CD4-positive, CD25-positive, alpha-beta regulatory T cell (primary cell): ENCODE measurements around the gene HBP1. TPM values are rescaled to one million over a fixed set of nuclear protein-coding genes. Genes with fewer than 3 reads are reported as not detected.

Experiments
- ATAC-seq, 2 donors: fragments of 150-1000 bp; cut with Tn5 transposase; one replicate each; pipeline ENCODE4 v1.10.0; 2021; ENCODE audit warnings: low read depth in 2 of 2, moderate number of reproducible peaks in 2 of 2, moderate library complexity in 1 of 2
- DNase-seq, 3 donors: peaks; one replicate each; pipeline versions ENCODE4 v3.0.0 to v3.0.0-alpha.2; 2012 to 2022; ENCODE audit warnings: mixed read lengths in 1 of 3
- H3K27ac ChIP-seq: one replicate; pipeline ENCODE4 v1.7.0; 2013; ENCODE audit warnings: mild to moderate bottlenecking, low read length; ENCODE audit not compliant: insufficient read depth, poor library complexity, severe bottlenecking
- H3K27me3 ChIP-seq: one replicate; pipeline ENCODE4 v1.7.0; 2013; ENCODE audit warnings: low read length; ENCODE audit not compliant: control insufficient read depth, insufficient read depth
- H3K36me3 ChIP-seq: one replicate; pipeline ENCODE4 v1.7.0; 2013; ENCODE audit warnings: mild to moderate bottlenecking, low read length, moderate library complexity; ENCODE audit not compliant: control insufficient read depth, insufficient read depth
- H3K4me1 ChIP-seq: 2 replicates; pipeline ENCODE4 v1.7.0; 2013; ENCODE audit warnings: mild to moderate bottlenecking, low read length; ENCODE audit not compliant: insufficient read depth, control insufficient read depth, poor library complexity, severe bottlenecking
- H3K4me3 ChIP-seq: one replicate; pipeline ENCODE4 v1.7.0; 2013; ENCODE audit warnings: low read depth, mild to moderate bottlenecking, low read length, moderate library complexity
- H3K9me3 ChIP-seq, 2 experiments: 1 replicate in 1 of 2; 2 replicates in 1 of 2; pipeline ENCODE4 v1.7.0; 2013; ENCODE audit warnings: low read length in 2 of 2, mild to moderate bottlenecking in 1 of 2, moderate library complexity in 1 of 2; ENCODE audit not compliant: control insufficient read depth in 2 of 2
- H3K27ac Mint-ChIP-seq, 3 donors: one replicate each; pipeline ENCODE4 v1.8.0; 2020 to 2022; ENCODE audit warnings: mild to moderate bottlenecking in 3 of 3, mixed read lengths in 3 of 3, moderate library complexity in 2 of 3
- H3K27me3 Mint-ChIP-seq: one replicate; pipeline ENCODE4 v1.8.0; 2022; ENCODE audit warnings: mild to moderate bottlenecking, mixed read lengths
- H3K36me3 Mint-ChIP-seq: one replicate; pipeline ENCODE4 v1.8.0; 2020; ENCODE audit warnings: mixed read lengths
- H3K4me1 Mint-ChIP-seq, 4 donors: one replicate each; pipeline ENCODE4 v1.8.0; 2020 to 2022; ENCODE audit warnings: mixed read lengths in 4 of 4, mild to moderate bottlenecking in 1 of 4
- H3K4me3 Mint-ChIP-seq, 4 donors: one replicate each; pipeline ENCODE4 v1.8.0; 2020 to 2022; ENCODE audit warnings: mild to moderate bottlenecking in 4 of 4, mixed read lengths in 4 of 4, moderate library complexity in 3 of 4
- H3K9me3 Mint-ChIP-seq, 7 donors: one replicate each; pipeline ENCODE4 v1.8.0; 2020 to 2022; ENCODE audit warnings: mixed read lengths in 7 of 7, mild to moderate bottlenecking in 3 of 7, moderate library complexity in 2 of 7
- polyA plus RNA-seq, 4 donors: library from polyadenylated mRNA; unstranded; fragments of 300-500 nt; fragmentation: Illumina TruSeq; gene quantifications; one replicate each; pipeline ENCODE4 v1.2.3, GENCODE V29; 2021
- total RNA-seq: library from RNA; stranded (reverse); gene quantifications from one replicate; pipeline ENCODE4 v1.2.3, GENCODE V29; 2022

Gene HBP1
- total and polyA plus RNA-seq, 5 donors from 2014 or later, result 67.8 to 249 (median 87.9) TPM

DNA sequence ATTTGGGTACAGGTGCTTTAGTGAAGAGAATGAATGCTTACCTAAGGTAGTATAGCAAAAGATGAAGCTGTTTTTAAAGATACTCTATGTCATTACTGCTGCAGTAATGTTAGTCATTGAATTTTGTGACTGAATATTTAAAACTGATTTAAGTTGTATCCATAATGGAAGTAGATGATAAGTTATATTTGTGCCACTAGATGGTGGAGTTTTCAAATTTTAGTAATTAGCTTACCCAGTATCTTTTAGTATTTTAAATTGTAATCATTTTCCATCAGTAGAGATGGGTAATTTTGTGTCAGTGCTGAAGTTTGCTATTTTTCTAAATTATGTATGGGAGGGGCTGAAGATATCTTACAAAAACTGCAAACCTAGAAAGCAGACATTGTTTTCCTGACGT lies 25.2 kb downstream of the HBP1 start:
- Mint-ChIP-seq H3K4me3 (no peak overlapping the region), H3K9me3 (no peaks in the 10 kb centered on the region), H3K27me3 (peaks cover 5% of the 10 kb centered on the region), H3K27ac (peak overlapping the region in 1 of 3 donors; percentile 34), H3K4me1 (peaks cover 11 to 20% (median 15%) of the 10 kb centered on the region in 4 donors), H3K36me3 (peaks cover 34% of the 10 kb centered on the region)
- Histone ChIP-seq H3K27ac (no peak overlapping the region), H3K36me3 (peaks cover 95% of the 10 kb centered on the region), H3K9me3 (no peaks in the 10 kb centered on the region), H3K4me3 (no peak overlapping the region), H3K4me1 (no peaks in the 10 kb centered on the region), H3K27me3 (no peaks in the 10 kb centered on the region)
- DNase-seq (no peak), ATAC-seq (no peak)

DNA sequence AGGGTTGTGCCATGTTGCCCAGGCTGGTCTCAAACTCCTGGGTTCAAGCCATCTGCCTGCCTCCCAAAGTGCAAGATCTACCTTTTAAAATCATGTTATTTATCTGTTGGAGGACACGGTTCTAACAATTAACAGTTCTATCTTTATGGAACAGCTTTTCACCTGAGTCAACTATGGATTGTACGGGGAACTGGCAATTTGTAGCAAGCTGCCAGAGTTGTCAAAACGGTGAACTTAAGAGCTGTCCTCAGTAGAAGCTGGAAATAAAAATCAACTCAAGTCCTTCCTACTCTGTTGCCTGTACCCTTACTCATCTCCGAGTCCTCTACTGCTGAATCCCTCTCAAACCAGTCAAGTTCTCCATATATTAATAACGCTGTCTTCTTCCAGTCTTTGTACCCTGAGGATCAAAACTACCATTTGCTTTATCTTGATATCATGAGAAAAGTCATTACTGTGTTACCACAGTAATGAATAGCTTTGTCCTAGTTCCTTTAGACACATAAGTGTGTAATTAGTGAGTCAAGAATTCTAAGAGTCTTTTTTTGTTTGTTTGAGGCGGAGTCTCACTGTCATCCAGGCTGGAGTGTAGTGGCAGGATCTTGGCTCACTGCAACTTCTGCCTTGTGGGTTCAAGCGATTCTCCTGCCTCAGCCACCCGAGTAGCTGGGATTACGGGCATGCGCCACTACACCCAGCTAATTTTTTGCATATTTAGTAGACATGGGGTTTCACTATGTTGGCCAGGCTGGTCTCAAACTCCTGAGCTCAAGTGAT lies 28.2 kb downstream of the HBP1 start:
- H3K27ac Mint-ChIP-seq, result no peak overlapping the region
- DNase-seq, result no peak
- no peak overlapping the region for H3K4me3 ChIP-seq
- H3K27ac ChIP-seq, result no peak overlapping the region
- H3K4me1 Mint-ChIP-seq, result peaks cover 15 to 21% (median 18%) of the 10 kb centered on the region in 4 donors
- peak overlapping the region in 1 of 4 donors; percentile 47 for H3K4me3 Mint-ChIP-seq
- H3K9me3 ChIP-seq, result no peaks in the 10 kb centered on the region
- no peaks in the 10 kb centered on the region for H3K27me3 ChIP-seq
- H3K4me1 ChIP-seq, result no peaks in the 10 kb centered on the region
- peaks cover 49% of the 10 kb centered on the region for H3K36me3 Mint-ChIP-seq
- no peak for ATAC-seq
- peaks cover 5% of the 10 kb centered on the region for H3K27me3 Mint-ChIP-seq
- no peaks in the 10 kb centered on the region for H3K9me3 Mint-ChIP-seq
- peaks cover 96% of the 10 kb centered on the region for H3K36me3 ChIP-seq

DNA sequence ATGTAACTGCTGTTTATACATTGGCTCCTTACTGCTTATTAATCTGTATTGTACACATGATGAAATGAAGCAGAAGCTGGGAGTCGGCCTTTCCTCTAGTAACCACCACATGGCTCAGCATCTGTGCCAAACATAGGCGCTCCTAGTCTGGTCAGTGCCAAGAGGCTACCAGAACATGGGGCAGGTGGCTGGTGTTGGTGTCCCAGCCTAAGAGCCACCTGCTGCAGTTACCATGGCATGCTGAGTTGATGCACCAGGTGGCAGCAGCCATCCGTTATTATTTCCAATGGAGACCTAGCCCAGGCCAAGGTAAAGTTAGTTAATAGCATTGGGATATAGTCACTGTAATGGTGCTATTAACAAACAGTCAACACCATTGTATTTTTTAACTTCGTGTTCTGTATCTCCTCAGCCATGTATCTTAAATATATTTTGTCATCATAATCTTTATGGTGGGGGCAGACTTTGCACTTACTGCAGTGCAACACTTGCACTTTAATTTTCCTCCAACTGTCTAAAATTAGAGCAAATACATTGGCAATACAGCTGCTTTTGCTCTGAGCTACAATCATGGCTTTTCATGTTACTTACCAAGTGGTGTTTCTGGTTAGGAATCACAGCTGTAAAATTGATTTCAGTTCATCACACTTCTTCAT lies 33.1 kb downstream of the HBP1 start:
- Mint-ChIP-seq H3K4me1 (peaks cover 5 to 16% (median 11%) of the 10 kb centered on the region in 4 donors), H3K4me3 (no peak overlapping the region), H3K27ac (no peak overlapping the region), H3K27me3 (peaks cover 4% of the 10 kb centered on the region), H3K36me3 (peaks cover 54% of the 10 kb centered on the region), H3K9me3 (no peaks in the 10 kb centered on the region)
- DNase-seq, result peak in 1 of 3 donors; percentile 41
- Histone ChIP-seq H3K4me3 (no peak overlapping the region), H3K27ac (no peak overlapping the region), H3K9me3 (no peaks in the 10 kb centered on the region), H3K27me3 (no peaks in the 10 kb centered on the region), H3K36me3 (peaks cover 94% of the 10 kb centered on the region), H3K4me1 (no peaks in the 10 kb centered on the region)
- ATAC-seq, result peak; percentile 30 to 47

DNA sequence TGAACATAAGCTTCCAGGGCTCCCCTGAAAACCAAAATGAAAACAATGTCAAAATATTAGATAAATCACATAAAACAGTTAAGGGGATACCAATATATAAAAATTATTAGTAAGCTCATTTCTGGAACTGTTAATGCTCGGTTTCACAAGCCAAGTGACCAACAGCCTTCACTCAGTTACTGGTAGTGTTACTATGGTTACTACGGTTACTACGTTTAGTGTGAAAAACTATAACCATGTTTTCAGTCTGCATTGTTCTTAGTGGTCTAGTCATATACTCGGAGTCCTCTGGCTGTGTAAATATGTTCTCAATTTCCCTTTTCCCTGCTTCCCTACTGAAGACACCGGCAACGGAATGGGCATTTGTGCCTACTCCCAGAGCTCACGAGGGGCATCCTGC lies 34.8 kb downstream of the HBP1 start:
- no peaks in the 10 kb centered on the region for H3K4me1 ChIP-seq
- Mint-ChIP-seq H3K4me3 (no peak overlapping the region), H3K27me3 (no peaks in the 10 kb centered on the region), H3K27ac (peak overlapping the region in 2 of 3 donors; percentile 32 to 70), H3K36me3 (peaks cover 55% of the 10 kb centered on the region), H3K9me3 (no peaks in the 10 kb centered on the region), H3K4me1 (peaks cover 5 to 16% (median 8%) of the 10 kb centered on the region in 4 donors)
- no peak for ATAC-seq
- H3K27ac ChIP-seq, result no peak overlapping the region
- peaks cover 93% of the 10 kb centered on the region for H3K36me3 ChIP-seq
- H3K27me3 ChIP-seq, result no peaks in the 10 kb centered on the region
- no peak for DNase-seq
- no peaks in the 10 kb centered on the region for H3K9me3 ChIP-seq
- H3K4me3 ChIP-seq, result no peak overlapping the region

DNA sequence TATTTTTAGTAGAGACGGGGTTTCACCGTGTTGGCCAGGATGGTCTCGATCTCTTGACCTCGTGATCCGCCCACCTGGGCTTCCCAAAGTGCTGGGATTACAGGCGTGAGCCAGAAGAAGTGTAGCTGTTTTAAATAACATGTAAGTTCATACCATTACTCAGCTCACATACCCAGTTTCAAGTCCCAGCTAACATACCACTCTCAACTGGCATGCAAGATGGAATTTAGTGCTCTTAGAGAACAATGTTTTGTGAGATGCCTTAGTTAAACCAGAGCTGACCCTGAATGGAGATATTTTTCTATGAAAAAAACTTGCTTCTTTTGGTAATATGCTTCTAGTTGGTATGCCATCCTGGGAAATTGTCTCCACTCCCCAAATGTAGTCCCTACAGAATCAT lies 37.3 kb downstream of the HBP1 start:
- Mint-ChIP-seq H3K4me3 (no peak overlapping the region), H3K36me3 (peaks cover 51% of the 10 kb centered on the region), H3K4me1 (peaks cover 0 to 11% (median 6%) of the 10 kb centered on the region in 4 donors), H3K27me3 (no peaks in the 10 kb centered on the region), H3K27ac (peak overlapping the region in 1 of 3 donors; percentile 69), H3K9me3 (peaks cover 0 to 1% (median 0%) of the 10 kb centered on the region in 7 donors)
- no peak overlapping the region for H3K4me3 ChIP-seq
- no peaks in the 10 kb centered on the region for H3K27me3 ChIP-seq
- no peak for DNase-seq
- H3K27ac ChIP-seq, result no peak overlapping the region
- no peaks in the 10 kb centered on the region for H3K4me1 ChIP-seq
- ATAC-seq, result no peak
- no peaks in the 10 kb centered on the region for H3K9me3 ChIP-seq
- H3K36me3 ChIP-seq, result peaks cover 92% of the 10 kb centered on the region

DNA sequence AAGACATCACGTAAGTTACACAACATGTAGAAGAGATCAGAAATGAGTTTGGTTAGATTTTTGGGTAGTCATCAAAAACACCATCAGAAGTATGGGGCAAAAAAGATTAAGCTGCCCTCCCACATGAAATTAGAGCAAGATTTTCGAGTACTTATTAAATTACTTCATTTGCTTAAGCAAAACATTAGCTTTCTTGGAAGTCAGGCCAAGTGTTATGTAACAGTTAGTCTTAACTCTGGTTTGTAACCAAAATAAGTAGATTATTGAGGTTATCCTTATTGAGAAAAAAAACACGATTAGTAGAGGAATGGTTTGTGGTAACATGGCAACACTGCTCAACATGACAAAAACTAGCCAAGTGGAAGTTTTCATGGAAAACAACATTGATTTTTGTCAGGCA lies 37.9 kb downstream of the HBP1 start:
- H3K27me3 Mint-ChIP-seq, result no peaks in the 10 kb centered on the region
- Histone ChIP-seq H3K4me1 (no peaks in the 10 kb centered on the region), H3K27ac (no peak overlapping the region), H3K9me3 (no peaks in the 10 kb centered on the region), H3K36me3 (peaks cover 87% of the 10 kb centered on the region), H3K4me3 (no peak overlapping the region), H3K27me3 (no peaks in the 10 kb centered on the region)
- H3K4me3 Mint-ChIP-seq, result no peak overlapping the region
- no peak for DNase-seq
- H3K36me3 Mint-ChIP-seq, result peaks cover 51% of the 10 kb centered on the region
- ATAC-seq, result no peak
- H3K4me1 Mint-ChIP-seq, result peaks cover 0 to 11% (median 3%) of the 10 kb centered on the region in 4 donors
- peak overlapping the region in 1 of 3 donors; percentile 23 for H3K27ac Mint-ChIP-seq
- H3K9me3 Mint-ChIP-seq, result peaks cover 0 to 1% (median 0%) of the 10 kb centered on the region in 7 donors

DNA sequence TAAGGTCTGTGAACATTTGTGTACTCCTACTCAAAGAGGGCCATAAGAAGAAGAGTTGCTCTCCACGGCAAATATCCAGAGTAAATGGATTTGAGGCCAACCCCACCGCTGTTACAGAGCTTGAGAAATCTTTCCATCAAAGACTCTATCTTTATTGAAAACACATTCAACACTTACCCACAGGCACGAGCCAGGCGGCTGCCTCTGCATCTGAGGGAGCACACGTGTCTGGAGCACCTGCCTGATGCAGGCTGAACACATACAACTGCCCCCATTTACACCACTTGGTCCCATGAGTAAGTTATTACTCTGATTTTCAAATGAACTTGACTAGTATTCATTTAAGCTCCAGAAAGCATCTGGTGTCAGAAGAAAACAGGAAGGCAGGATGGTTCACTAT lies 38.7 kb downstream of the HBP1 start:
- DNase-seq (no peak), ATAC-seq (no peak)
- no peaks in the 10 kb centered on the region for H3K9me3 ChIP-seq
- Mint-ChIP-seq H3K4me1 (peaks cover 0 to 11% (median 3%) of the 10 kb centered on the region in 4 donors), H3K36me3 (peaks cover 46% of the 10 kb centered on the region), H3K27me3 (no peaks in the 10 kb centered on the region), H3K4me3 (no peak overlapping the region), H3K27ac (peak overlapping the region in 1 of 3 donors; percentile 23), H3K9me3 (peaks cover 0 to 1% (median 0%) of the 10 kb centered on the region in 7 donors)
- H3K27me3 ChIP-seq, result no peaks in the 10 kb centered on the region
- no peaks in the 10 kb centered on the region for H3K4me1 ChIP-seq
- peaks cover 81% of the 10 kb centered on the region for H3K36me3 ChIP-seq
- H3K4me3 ChIP-seq, result no peak overlapping the region
- no peak overlapping the region for H3K27ac ChIP-seq
